ENCODE data around the gene RAB14. TPM values are rescaled to one million over a fixed set of nuclear protein-coding genes. Genes with fewer than 3 reads are reported as not detected.
"Not testable (repeated sequence)": the region's sequence is repeated elsewhere in the genome, so short reads cannot be mapped to it uniquely, and the experiment has no call there.

Gene RAB14

DNA sequence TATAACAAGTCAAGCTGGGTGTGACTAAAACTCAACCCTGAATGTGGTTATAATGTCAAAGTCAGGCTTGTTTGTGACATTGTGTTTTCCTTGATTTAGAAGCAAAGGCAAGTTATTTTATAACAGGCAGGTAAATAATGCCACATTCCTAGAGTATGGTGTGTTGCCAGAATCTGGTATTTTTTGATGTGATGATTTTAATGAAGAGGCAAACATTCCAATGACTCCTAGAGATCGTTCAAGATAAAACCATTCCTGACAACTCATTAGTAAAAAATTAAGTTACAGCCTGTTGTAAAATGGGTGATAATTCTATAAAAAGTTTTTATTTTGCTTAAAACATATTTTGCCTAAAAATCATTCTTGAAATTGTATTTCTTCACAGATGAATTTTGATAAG is 60.0 kb downstream of the RAB14 start:
- no peak overlapping the region for H3K9ac ChIP-seq (ENCODE audit: low read depth, low read length)
- H3K27me3 ChIP-seq (ENCODE audit: control insufficient read depth, insufficient read depth, low read length): no peaks in the 10 kb centered on the region
- H3K36me3 ChIP-seq (ENCODE audit: insufficient read depth, low read length): peaks cover 38% of the 10 kb centered on the region
- no peak overlapping the region for H3K4me3 ChIP-seq (ENCODE audit: low read length)
- H3K4me1 ChIP-seq (ENCODE audit: control insufficient read depth, insufficient read depth, low read length): no peaks in the 10 kb centered on the region
- no peaks in the 10 kb centered on the region for H3K9me3 ChIP-seq (replicated peaks; ENCODE audit: low read length)
- no peak overlapping the region for H3K4me2 ChIP-seq (ENCODE audit: low read length)

DNA sequence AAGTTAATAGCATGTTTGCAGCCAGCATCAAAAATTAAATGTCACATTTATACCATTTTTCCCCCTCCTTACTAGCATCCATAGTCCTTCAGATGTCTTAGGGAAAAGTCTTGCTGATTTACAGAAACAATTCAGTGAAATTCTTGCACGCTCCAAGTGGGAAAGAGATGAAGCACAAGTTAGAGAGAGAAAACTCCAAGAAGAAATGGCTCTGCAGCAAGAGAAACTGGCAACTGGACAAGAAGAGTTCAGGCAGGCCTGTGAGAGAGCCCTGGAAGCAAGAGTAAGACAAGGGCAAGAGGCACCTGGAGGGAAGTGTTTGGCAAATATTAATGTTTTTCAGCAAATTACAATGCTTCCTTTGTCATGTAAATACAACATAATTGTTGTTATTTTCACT is 60.4 kb downstream of the RAB14 start:
- H3K4me3 ChIP-seq (ENCODE audit: low read length): no peak overlapping the region
- peaks cover 35% of the 10 kb centered on the region for H3K36me3 ChIP-seq (ENCODE audit: insufficient read depth, low read length)
- no peaks in the 10 kb centered on the region for H3K27me3 ChIP-seq (ENCODE audit: control insufficient read depth, insufficient read depth, low read length)
- H3K4me1 ChIP-seq (ENCODE audit: control insufficient read depth, insufficient read depth, low read length): no peaks in the 10 kb centered on the region
- no peak overlapping the region for H3K9ac ChIP-seq (ENCODE audit: low read depth, low read length)
- no peaks in the 10 kb centered on the region for H3K9me3 ChIP-seq (replicated peaks; ENCODE audit: low read length)
- no peak overlapping the region for H3K4me2 ChIP-seq (ENCODE audit: low read length)

DNA sequence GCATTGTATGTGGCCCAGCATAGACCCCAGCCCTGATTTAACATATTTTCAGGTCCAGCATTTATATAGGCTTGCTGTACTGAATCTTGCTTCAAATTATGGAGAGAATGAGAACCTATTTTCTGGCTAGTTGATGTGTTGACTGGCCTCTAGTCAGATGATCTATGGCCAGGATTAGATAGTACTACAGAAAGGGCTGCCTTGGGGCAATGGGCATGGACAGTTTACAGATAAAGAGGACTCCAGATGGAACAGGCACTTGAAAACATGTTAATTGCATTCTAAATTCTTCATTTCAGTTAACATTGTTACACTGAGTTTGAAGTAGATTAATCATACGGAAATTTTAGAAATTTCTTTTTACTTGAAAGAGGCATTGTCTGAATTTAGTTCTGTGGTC is 61.5 kb downstream of the RAB14 start:
- H3K4me1 ChIP-seq (ENCODE audit: control insufficient read depth, insufficient read depth, low read length): no peaks in the 10 kb centered on the region
- H3K4me2 ChIP-seq (ENCODE audit: low read length): no peak overlapping the region
- H3K27me3 ChIP-seq (ENCODE audit: control insufficient read depth, insufficient read depth, low read length): no peaks in the 10 kb centered on the region
- peaks cover 34% of the 10 kb centered on the region for H3K36me3 ChIP-seq (ENCODE audit: insufficient read depth, low read length)
- H3K9ac ChIP-seq (ENCODE audit: low read depth, low read length): no peak overlapping the region
- no peak overlapping the region for H3K4me3 ChIP-seq (ENCODE audit: low read length)
- H3K9me3 ChIP-seq (replicated peaks; ENCODE audit: low read length): no peaks in the 10 kb centered on the region

DNA sequence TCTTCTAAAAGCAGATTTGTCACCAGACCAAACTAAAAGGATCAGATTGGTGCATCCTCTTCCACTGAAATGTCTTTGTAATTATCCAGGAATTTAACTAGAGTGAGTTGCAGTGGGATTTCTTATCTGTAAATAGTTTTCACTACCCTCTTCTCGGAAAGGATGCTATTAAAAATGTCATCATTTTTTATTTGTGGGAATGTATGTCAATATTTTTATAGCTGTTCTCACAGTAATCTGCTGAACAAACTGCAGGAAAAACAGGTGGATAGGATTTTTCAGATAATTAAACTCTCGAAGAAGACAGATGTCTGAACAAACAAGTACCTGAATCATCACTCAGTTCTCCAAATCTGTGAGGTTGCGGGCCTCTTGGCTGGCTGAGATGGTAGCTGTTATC is 62.7 kb downstream of the RAB14 start:
- Histone ChIP-seq H3K36me3 (ENCODE audit: insufficient read depth, low read length) (peaks cover 26% of the 10 kb centered on the region), H3K27me3 (ENCODE audit: control insufficient read depth, insufficient read depth, low read length) (no peaks in the 10 kb centered on the region), H3K4me1 (ENCODE audit: control insufficient read depth, insufficient read depth, low read length) (no peaks in the 10 kb centered on the region), H3K9me3 (replicated peaks; ENCODE audit: low read length) (no peaks in the 10 kb centered on the region), H3K4me3 (ENCODE audit: low read length) (no peak overlapping the region), H3K9ac (ENCODE audit: low read depth, low read length) (no peak overlapping the region), H3K4me2 (ENCODE audit: low read length) (no peak overlapping the region)

DNA sequence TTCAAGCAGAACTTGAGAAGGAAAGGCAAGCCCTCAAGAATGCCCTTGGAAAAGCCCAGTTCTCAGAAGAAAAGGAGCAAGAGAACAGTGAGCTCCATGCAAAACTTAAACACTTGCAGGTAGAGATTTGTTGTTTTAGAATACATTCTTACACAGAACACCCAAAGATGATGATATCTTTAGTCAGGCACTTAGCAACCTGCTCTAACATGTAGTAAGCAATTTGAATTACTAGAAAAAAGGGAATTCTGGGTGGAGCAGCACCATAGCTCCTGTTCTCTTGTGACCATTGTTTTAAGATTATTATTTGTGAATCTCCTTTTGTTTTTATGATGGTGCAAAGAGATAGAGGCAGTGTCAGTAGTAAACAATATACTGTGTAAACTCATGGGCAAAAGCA is 63.1 kb downstream of the RAB14 start:
- no peak overlapping the region for H3K4me2 ChIP-seq (ENCODE audit: low read length)
- no peaks in the 10 kb centered on the region for H3K4me1 ChIP-seq (ENCODE audit: control insufficient read depth, insufficient read depth, low read length)
- H3K27me3 ChIP-seq (ENCODE audit: control insufficient read depth, insufficient read depth, low read length): no peaks in the 10 kb centered on the region
- H3K9me3 ChIP-seq (replicated peaks; ENCODE audit: low read length): no peaks in the 10 kb centered on the region
- no peak overlapping the region for H3K4me3 ChIP-seq (ENCODE audit: low read length)
- peaks cover 23% of the 10 kb centered on the region for H3K36me3 ChIP-seq (ENCODE audit: insufficient read depth, low read length)
- H3K9ac ChIP-seq (ENCODE audit: low read depth, low read length): no peak overlapping the region

DNA sequence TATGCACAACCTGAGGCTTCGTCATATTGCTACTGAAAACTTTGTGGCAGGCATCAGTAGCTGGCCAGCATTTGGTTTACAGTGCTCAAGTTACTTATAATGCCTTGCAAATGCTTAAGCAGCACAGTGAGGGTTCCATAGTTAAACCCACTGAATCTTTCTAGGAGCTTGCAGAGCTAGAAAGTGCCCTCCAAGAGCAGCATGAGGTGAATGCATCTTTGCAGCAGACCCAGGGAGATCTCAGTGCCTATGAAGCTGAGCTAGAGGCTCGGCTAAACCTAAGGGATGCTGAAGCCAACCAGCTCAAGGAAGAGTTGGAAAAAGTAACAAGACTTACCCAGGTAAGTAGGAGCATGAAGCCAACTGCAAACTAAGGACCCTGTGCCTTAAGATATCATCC is 66.0 kb downstream of the RAB14 start:
- Histone ChIP-seq H3K36me3 (ENCODE audit: insufficient read depth, low read length) (peaks cover 6% of the 10 kb centered on the region), H3K4me2 (ENCODE audit: low read length) (no peak overlapping the region), H3K4me3 (ENCODE audit: low read length) (no peak overlapping the region), H3K27me3 (ENCODE audit: control insufficient read depth, insufficient read depth, low read length) (no peaks in the 10 kb centered on the region), H3K9me3 (replicated peaks; ENCODE audit: low read length) (no peaks in the 10 kb centered on the region), H3K4me1 (ENCODE audit: control insufficient read depth, insufficient read depth, low read length) (no peaks in the 10 kb centered on the region), H3K9ac (ENCODE audit: low read depth, low read length) (no peak overlapping the region)

DNA sequence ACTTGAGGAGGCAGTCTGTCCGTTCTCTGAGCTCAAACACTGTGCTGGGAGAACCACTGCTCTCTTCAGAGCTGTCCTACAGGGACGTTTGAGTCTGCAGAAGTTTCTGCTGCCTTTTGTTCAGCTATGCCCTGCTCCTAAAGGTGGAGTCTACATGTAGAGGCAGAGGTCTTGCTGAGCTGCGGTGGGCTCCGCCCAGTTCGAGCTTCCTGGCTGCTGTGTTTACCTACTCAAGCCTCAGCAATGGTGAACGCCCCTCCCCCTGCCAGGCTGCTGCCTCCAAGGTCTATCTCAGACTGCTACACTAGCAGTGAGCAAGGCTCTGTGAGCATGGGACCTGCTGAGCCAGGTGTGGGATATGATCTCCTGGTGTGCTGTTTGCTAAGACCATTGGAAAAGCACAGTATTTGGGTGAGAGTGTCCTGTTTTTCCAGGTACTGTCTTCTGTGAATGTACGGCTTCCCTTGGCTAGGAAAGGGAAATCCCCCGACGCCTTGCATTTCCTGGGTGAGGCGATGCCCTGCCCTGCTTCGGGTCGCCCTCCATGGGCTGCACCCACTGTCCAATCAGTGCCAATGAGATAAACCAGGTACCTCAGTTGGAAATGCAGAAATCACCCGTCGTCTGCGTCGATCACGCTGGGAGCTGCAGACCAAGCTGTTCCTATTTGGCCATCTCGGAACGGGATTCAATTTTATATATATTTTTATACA is 68.4 kb downstream of the RAB14 start:
- Histone ChIP-seq H3K27me3 (ENCODE audit: control insufficient read depth, insufficient read depth, low read length) (no peaks in the 10 kb centered on the region), H3K9ac (ENCODE audit: low read depth, low read length) (no peak overlapping the region), H3K9me3 (replicated peaks; ENCODE audit: low read length) (no peaks in the 10 kb centered on the region), H3K4me1 (ENCODE audit: control insufficient read depth, insufficient read depth, low read length) (no peaks in the 10 kb centered on the region), H3K4me2 (ENCODE audit: low read length) (no peak overlapping the region), H3K4me3 (ENCODE audit: low read length) (no peak overlapping the region), H3K36me3 (ENCODE audit: insufficient read depth, low read length) (no peaks in the 10 kb centered on the region)

DNA sequence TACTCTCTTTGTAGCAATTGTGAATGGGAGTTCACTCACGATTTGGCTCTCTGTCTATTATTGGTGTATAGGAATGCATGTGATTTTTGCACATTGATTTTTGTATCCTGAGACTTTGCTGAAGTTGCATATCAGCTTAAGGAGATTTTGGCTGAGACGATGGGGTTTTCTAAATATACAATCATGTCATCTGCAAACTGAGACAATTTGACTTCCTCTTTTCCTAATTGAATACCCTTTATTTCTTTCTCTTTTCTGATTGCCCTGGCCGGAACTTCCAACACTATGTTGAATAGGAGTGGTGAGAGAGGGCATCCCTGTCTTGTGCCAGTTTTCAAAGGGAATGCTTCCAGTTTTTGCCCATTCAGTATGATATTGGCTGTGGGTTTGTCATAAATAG is 72.3 kb downstream of the RAB14 start:
- H3K27me3 ChIP-seq (ENCODE audit: control insufficient read depth, insufficient read depth, low read length); H3K9me3 ChIP-seq (replicated peaks; ENCODE audit: low read length); H3K4me3 ChIP-seq (ENCODE audit: low read length); H3K4me2 ChIP-seq (ENCODE audit: low read length); H3K36me3 ChIP-seq (ENCODE audit: insufficient read depth, low read length); H3K4me1 ChIP-seq (ENCODE audit: control insufficient read depth, insufficient read depth, low read length); H3K9ac ChIP-seq (ENCODE audit: low read depth, low read length): not testable (repeated sequence)

Small RNA genes lying within 50 kb of the gene (small RNA-seq; reads per million reads assigned to genes)
- not detected for gene RN7SL181P
